AG09309 (cell line): ENCODE measurements around the gene IKZF5.

Experiments used
- DNase-seq: peaks from one replicate; pipeline ENCODE4 v3.0.0-alpha.2; 2010; ENCODE audit warnings: low read depth
- H3K4me3 ChIP-seq: 2 replicates; pipeline ENCODE4 v1.5.1; 2011; ENCODE audit warnings: mild to moderate bottlenecking, low read depth, low read length, moderate library complexity; ENCODE audit not compliant: control insufficient read depth
- TF ChIP-seq, protein P1 (sequence below): IDR thresholded peaks from 2 replicates; pipeline ENCODE4 v1.5.1; 2011; ENCODE audit warnings: mild to moderate bottlenecking, low read depth, low read length, inconsistent platforms; ENCODE audit not compliant: insufficient read depth, control insufficient read depth; ENCODE audit errors: missing control alignments

The IKZF5 gene

GRCh38 chr10:123042708-123043408, 34.3 kb upstream of the IKZF5 start:
- H3K4me3 ChIP-seq: no peak overlapping the region
- TF ChIP-seq, protein P1, sequence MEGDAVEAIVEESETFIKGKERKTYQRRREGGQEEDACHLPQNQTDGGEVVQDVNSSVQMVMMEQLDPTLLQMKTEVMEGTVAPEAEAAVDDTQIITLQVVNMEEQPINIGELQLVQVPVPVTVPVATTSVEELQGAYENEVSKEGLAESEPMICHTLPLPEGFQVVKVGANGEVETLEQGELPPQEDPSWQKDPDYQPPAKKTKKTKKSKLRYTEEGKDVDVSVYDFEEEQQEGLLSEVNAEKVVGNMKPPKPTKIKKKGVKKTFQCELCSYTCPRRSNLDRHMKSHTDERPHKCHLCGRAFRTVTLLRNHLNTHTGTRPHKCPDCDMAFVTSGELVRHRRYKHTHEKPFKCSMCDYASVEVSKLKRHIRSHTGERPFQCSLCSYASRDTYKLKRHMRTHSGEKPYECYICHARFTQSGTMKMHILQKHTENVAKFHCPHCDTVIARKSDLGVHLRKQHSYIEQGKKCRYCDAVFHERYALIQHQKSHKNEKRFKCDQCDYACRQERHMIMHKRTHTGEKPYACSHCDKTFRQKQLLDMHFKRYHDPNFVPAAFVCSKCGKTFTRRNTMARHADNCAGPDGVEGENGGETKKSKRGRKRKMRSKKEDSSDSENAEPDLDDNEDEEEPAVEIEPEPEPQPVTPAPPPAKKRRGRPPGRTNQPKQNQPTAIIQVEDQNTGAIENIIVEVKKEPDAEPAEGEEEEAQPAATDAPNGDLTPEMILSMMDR: no peak
- DNase-seq: no peak

GRCh38 chr10:123039632-123039930, 31.0 kb upstream of the IKZF5 start:
- H3K4me3 ChIP-seq: no peak overlapping the region
- TF ChIP-seq, protein P1: no peak
- no peak for DNase-seq

DNA sequence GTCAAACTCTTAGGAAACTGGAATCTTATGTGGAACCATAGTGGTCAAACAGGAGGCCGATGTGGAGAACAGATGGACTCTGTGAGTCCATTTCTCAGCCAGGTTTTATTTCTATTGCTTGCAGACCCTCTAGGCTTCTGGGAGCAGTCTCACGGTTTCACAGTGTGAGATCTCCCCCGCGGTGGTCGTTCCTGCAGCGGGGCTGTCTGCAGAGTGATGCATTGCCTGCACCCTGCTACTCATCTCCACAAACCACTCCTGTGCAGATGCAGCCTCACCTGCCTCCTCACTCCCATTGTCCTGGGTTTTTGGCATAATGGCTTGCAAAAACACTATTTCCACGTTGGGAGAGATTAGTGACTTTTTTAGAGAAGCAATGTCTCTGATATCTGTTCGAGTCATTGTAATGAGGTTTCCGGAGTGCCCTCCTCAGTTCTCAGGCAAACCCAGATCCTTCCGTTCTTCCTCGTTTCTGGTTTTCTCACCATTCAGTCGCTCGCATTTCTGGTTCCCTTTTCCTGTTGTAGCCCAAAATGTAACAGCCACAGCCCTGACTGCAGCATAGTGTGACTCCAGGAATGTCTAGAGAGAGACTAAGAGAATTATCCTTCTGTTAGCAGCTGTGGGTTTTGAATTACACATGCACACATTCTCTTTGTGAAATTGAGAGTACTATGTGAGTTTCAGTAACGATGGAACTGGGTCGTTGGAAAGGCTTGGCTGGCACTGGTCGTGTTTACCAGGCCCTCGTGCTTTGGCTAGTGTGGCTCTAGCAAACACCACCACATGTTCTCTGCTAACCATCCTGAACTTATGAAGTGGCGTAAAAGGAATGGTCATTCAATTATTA, 30.4 kb upstream of the IKZF5 start:
- TF ChIP-seq, protein P1: no peak
- H3K4me3 ChIP-seq: no peak overlapping the region
- DNase-seq: no peak

- TF ChIP-seq, protein P1: no peak
- DNase-seq: no peak
- no peak overlapping the region for H3K4me3 ChIP-seq
These were observed 27.0 kb upstream of the IKZF5 start for GRCh38 chr10:123035467-123036086.

- no peak overlapping the region for H3K4me3 ChIP-seq
- TF ChIP-seq, protein P1: no peak
- DNase-seq: no peak
These were observed 25.7 kb upstream of the IKZF5 start for GRCh38 chr10:123034332-123034731.

GRCh38 chr10:123031124-123031523, 22.5 kb upstream of the IKZF5 start:
- no peak for DNase-seq
- no peak overlapping the region for H3K4me3 ChIP-seq
- TF ChIP-seq, protein P1: no peak
